ENCODE results near the gene ITGA2.

DNA sequence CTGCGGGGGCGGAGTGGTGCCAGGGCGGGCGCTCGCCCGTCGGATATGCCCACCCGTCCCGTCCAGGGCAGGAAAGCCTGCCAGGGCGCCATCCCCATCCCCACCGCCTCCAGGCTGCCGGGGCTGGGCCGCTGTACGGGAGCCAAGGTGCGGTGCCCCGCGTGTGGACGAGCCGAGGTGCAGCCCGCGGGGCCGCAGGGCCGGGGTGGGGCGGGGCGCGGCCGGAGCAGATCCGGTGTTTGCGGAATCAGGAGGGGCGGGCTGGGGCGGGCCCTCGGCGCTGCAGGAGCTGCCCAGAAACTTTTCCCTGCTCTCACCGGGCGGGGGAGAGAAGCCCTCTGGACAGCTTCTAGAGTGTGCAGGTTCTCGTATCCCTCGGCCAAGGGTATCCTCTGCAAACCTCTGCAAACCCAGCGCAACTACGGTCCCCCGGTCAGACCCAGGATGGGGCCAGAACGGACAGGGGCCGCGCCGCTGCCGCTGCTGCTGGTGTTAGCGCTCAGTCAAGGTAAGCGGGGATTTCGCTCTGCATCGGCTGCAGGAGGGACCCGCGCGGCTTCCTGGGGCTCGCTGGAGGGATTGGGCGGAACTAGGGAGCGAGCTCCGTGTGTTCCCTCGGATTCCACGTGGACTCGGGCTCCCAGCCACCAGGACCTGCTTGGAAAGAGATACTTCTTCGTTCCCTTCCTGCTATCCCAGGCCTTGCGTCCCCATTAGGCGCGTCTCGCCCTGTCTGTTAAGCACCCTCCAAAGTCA, at the start of gene ITGA2:
- TF ChIP-seq ZSCAN29 (IDR thresholded peaks at IDR 0.05) (no peak), CBX2 (IDR thresholded peaks at IDR 0.05; ENCODE audit: insufficient read depth, low read length, poor library complexity, severe bottlenecking) (no peak), SREBF2 (CRISPR knock-in tag; IDR thresholded peaks at IDR 0.05) (no peak), SMARCA4 (IDR thresholded peaks at IDR 0.05) (no peak), MCM7 (IDR thresholded peaks at IDR 0.05) (no peak), POLR2A (conservative IDR thresholded peaks at IDR 0.05) (no peak), ZFX (CRISPR knock-in tag; IDR thresholded peaks at IDR 0.05) (no peak), FOSL1 (tag; conservative IDR thresholded peaks at IDR 0.05) (no peak), MAFG (tag; conservative IDR thresholded peaks at IDR 0.05) (no peak), POLR2AphosphoS5 (IDR thresholded peaks at IDR 0.05; ENCODE audit: control insufficient read depth, insufficient read depth, low read depth, low read length) (no peak), PCBP1 (IDR thresholded peaks at IDR 0.05; ENCODE audit: low read depth, low read length, poor library complexity, severe bottlenecking) (no peak), SIRT6 (IDR thresholded peaks at IDR 0.05; ENCODE audit: low read depth, low read length) (no peak)
- TF ChIP-seq, protein P1, sequence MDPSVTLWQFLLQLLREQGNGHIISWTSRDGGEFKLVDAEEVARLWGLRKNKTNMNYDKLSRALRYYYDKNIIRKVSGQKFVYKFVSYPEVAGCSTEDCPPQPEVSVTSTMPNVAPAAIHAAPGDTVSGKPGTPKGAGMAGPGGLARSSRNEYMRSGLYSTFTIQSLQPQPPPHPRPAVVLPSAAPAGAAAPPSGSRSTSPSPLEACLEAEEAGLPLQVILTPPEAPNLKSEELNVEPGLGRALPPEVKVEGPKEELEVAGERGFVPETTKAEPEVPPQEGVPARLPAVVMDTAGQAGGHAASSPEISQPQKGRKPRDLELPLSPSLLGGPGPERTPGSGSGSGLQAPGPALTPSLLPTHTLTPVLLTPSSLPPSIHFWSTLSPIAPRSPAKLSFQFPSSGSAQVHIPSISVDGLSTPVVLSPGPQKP (CRISPR knock-in tag; IDR thresholded peaks at IDR 0.05), result no peak

Measured in K562 (cell line).